ENCODE results near the gene RLBP1.

Gene RLBP1

DNA sequence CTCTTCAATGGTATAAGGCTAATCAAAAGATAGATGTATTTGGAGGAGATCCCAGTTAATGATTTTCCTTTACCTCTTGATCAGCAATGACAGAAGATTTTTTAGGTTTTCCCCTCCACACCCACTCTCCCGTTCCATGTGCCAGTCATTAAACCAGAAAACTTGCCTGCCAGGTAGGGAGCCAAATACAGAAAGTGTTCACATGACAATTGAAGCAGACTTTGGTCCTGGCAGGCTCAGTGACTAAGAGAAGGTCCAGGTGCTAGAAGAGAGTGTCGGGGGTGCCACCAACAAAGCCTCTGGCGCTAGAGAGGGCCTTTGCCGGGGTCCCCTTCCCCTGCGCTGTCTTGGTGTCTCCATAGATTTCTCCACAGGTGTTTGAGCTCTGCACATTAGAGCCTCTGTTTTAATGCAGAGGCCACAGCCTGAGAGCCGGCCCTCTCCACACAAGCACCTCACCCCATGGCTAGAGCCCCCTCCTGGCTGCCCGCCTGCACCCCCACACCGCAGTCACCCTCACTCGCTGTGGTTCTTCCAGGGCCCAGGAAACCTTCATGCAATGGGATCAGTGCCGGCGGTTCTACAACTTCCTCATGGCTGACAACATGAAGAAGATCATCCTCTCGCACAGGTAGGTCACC, 36.4 kb downstream of the RLBP1 start:
- DNase-seq (ENCODE audit: low read depth) = no peak
- H3K4me3 ChIP-seq (ENCODE audit: low read depth, low read length) = no peak overlapping the region

DNA sequence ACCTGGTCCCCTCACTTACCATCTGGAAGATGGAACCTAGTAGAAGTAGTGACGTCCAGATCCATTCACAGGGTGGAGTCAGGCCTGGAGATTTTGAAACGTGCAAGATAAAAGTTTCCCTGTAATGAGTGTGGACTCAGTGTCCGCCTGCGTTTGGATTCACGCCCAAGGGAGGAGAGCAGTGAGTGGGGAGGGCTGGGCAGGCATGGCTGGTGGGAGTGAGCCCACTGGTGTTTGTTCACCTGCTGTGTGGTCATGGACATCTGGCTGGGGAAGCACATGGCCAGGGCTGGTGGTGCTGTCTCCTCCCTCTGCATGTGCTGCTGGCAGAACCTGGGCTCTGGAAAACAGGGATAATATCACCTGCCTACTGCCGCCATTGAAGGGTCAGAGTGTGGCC, 37.0 kb downstream of the RLBP1 start:
- H3K4me3 ChIP-seq (ENCODE audit: low read depth, low read length) = no peak overlapping the region
- no peak for DNase-seq (ENCODE audit: low read depth)

DNA sequence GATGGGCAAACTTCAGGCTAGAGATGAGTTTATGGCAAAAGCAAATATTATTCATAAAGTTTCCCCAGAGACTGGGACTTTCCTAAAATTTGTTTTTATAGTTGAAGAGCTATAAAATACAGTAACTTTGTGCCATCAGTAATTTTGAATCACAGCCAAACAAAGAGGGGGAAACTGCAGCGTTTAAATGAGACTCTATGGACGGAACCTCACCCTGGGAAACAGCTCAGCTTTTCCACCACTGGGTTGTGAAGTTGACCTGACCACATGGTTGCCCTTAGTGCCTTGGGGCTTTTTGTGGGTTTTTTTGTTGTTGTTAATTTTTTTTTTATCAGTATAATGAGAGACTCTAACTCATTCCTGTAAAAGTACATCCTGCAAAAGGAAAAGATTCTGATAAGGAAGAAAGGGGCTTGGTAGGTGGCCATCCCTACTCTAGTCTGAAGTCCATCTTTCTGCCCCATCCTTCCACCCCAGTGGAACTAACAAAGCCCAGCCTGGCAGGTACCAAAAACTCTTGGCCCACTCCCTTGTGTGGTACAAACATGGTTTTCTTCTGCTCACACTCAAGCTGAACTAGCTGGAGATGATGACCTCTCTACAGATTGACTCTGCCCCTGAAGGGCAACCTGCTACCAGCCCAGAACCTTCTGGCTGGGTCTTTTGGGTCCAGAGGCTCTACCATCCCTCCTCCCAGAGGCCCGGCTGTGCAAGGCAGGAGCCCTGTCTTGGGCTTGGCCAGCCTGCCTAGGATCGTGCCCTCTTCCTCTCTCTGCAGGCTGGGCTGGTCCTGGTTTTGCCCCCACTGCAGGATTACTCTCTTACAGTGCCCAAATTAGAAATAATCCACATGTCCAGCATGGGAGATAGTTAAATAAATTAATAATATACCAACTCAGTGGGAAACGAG, 41.2 kb downstream of the RLBP1 start:
- DNase-seq (ENCODE audit: low read depth) = no peak
- no peak overlapping the region for H3K4me3 ChIP-seq (ENCODE audit: low read depth, low read length)

DNA sequence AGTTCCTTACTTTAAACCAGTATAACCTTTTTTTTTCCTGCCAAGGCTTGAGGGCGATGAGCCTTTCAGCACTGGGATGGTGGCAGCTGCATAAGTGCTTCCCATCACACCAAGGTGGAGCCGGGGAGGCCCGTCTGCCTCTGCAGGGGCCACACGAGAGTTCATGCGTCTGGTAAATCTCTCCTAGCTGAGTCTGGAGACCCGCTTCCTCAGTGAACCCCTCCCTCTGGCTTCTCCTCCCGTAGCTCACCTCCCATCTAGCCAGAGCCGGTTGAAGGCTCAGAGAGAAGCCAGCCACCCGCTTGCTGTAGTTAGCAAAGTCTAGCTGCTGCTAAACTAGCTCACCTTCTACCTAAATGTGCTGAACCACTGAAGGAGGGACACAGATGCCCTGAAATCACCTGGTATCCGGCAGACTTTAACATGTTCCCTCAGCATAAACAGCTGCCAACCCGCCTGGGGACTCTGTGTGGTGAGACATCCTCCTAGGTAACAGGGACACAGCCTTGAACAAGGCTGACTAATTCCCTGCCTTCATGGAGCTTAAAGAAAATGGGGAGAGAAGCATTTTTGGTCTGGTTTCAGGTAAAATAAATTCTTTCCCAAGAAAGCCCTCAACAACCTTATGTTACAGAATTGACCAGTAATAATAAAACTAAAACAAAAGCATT, 42.9 kb downstream of the RLBP1 start:
- no peak overlapping the region for H3K4me3 ChIP-seq (ENCODE audit: low read depth, low read length)
- DNase-seq (ENCODE audit: low read depth) = no peak

DNA sequence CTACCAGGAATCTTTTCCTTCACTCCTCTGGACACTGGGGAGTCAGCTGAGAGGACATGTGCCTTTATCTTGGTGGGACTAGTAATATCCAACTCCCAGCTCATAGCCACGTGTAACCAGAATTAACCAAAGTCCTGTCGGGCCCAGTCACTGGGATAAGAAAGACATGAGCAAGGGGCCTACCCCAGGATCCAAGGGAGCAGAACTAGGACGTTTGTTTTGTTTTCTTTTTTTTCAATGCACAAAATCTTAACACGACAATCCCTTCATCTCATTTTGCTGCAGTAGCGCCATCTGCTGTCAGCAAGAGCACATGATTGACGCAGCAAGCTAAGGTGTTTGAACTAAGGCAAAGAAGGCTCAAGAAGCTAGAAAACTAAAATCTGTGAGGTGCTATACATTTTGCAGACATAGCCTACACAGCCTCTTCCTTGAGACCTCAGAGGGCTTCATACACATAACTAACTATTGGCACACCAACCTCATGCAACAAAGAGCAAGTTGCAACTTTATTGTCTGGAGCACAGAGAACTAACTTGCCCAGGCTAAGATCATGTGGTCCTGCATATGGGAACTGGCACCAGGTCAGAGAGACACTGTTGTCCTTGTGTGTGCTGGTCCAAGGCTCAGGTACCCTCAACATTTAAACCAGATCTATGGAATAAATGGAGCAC, 43.6 kb downstream of the RLBP1 start:
- DNase-seq (ENCODE audit: low read depth) = peak; percentile 47
- no peak overlapping the region for H3K4me3 ChIP-seq (ENCODE audit: low read depth, low read length)

DNA sequence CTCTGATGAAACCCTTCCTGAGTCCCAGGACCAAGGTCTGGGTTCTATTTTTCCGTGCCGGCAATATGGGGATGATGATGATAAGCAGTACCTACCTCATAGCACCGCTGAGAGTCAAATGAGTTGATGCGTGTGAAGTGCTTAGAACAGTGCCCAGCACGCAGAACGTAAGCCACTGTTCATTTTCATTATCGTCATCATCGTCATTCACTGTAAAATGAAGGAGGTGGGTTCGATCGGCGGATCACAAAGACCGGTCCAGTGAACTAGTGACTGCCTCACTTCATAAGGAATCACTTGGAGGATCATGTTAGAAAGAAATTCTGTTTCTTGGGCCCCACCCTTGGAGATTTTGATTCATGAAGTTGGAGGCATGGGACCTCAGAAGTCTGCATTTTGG, 44.3 kb downstream of the RLBP1 start:
- DNase-seq (ENCODE audit: low read depth) = no peak
- no peak overlapping the region for H3K4me3 ChIP-seq (ENCODE audit: low read depth, low read length)

DNA sequence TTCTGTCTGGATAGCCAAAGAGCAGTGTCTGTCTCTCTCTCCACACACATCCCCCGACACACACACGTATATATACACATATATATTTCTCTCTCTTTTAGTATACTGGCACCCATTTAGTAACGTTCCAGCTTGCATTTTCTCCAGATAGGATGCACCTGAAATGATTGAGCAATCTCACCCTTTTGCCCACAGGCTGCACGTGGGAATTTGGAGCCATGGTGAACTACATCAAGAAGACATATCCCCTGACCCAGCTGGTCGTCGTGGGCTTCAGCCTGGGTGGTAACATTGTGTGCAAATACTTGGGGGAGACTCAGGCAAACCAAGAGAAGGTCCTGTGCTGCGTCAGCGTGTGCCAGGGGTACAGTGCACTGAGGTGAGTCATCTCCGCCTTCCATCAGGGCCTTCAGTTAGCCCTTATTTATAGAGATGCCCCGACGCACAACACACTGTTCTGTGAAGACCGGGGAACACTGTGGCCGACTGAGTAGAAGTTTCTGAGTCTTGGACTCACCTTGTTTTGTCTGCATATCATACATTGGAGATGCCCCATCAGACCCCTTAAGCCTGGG, 45.7 kb downstream of the RLBP1 start:
- H3K4me3 ChIP-seq (ENCODE audit: low read depth, low read length) = no peak overlapping the region
- no peak for DNase-seq (ENCODE audit: low read depth)

DNA sequence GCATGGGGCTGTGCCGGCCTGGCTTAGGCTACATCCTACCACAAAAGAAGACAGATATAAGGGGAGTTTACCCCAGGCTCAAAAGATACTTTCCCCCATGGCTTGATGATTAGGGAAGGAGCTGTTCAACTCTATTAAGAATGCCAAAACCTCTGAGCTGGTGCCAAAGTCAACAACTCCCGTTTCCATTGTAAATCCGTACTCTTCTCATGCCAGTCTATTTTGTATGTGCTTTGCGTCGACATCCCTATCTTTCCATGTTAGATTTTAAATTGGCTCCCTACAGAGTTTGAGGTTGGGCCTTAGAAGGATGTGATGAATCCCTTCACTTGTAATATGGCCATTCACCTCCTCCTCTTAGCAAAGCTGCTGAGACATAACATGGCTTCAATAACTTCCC, 46.9 kb downstream of the RLBP1 start:
- no peak for DNase-seq (ENCODE audit: low read depth)

DNA sequence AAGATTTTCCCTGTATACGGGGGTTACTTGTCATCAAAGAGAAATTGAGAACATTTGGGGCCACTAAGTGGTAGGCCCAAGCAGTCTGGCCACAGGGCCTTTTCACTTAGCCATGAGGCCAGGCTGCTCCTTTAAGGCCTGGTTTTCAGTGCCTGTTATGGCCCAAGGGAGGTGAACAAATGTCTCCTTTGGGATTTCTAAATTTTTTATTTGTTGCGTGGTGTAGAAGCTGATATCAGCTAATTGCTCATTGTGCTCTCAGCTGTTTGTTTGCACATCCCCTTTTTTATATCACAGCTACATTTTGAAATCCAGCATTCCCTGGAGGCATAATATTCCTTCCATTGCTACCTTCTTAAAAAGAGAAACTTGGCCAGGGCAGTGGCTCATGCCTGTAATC, 48.5 kb downstream of the RLBP1 start:
- no peak for DNase-seq (ENCODE audit: low read depth)

More for the DNA sequence above, 46.9 kb downstream of the RLBP1 start:
- H3K4me3 ChIP-seq (ENCODE audit: low read depth, low read length) = no peak overlapping the region

DNA sequence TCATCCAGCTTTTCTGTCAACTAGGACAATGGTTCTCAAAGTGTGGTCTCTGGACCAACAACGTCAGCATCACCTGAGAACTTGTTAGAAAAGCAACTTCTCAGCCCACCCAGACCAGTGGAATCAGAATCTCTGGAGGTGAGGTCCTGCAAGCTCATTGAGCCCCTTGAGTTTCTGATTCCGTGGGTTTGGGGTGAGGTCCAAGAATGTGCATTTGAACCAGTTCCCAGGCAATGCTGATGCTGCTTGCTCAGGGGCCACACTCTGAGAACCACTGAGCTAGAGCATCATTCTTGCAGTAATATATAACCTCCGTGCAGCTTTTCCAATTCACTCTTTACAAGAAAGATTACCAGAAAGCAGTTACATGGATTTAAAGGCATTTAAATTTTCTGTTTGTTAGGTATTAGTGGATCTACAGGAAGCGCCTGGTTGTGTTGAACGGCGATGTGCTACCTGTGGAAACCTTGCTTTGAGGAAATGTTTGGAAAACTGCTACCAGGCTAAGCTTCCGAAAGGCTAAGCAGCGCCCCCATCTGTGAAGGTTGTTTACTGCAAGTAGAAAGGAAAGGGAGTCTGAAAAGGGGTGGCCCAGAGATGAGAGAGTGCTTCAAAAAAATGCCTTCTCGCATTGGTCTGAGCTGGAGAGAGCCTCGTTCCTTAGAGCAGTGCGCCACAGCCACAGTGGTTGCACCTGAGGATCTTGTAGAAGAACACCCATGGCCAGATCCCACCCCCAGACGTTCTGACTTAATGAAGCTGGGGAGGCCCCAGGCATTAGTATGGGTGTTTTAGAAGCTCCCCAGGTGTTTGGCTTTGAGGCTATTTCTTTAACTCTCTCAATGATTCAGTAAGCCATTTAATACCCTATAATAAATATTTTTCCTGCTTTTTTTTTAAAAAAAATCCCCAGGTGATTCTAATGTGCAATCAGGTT, 50.0 kb downstream of the RLBP1 start:
- no peak for DNase-seq (ENCODE audit: low read depth)
- H3K4me3 ChIP-seq (ENCODE audit: low read depth, low read length) = no peak overlapping the region

More for the DNA sequence above, 48.5 kb downstream of the RLBP1 start:
- H3K4me3 ChIP-seq (ENCODE audit: low read depth, low read length) = no peak overlapping the region

DNA sequence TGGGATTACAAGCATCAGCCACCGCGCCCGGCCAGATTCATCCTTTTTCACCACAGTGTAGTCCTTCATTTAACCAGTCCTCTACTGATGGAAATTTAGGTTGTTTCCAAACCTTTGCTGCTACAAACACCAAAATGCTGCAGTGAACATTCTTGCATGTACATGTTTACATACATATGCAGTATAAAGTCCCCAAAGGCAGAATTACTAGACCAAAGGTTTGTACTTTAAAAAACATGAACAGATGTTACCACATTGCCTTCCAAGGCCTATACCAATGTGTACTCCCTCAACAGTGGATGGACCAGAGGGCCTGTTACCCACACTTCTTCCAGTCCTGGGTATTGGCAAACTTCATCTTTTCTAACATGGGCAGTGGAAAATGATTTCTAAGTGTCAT, 51.0 kb downstream of the RLBP1 start:
- DNase-seq (ENCODE audit: low read depth) = no peak
- H3K4me3 ChIP-seq (ENCODE audit: low read depth, low read length) = no peak overlapping the region

DNA sequence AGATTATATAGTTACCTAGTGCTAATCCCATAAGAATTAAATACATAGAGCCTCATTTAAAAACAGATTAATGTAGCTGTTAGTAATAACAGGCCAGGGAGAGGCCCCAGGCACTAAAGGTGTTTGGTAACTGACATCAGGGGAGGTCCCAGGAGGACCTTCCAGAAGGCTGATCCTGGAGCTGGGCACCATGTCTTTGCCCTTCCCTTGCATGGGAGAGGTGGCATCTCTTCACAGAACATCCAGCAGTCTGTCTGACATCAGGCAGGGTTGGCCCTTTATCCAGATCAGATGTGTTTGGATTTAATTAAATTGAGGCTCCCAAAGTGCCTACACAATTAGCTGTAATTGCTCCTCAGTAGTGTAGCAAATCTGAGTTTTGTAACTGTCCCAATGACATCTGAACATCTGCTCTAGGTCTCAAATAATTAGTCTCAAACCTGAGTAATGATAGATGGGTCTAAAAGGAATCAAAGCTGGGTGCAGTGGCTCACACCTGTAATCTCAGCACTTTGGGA, 53.0 kb downstream of the RLBP1 start:
- no peak for DNase-seq (ENCODE audit: low read depth)
- no peak overlapping the region for H3K4me3 ChIP-seq (ENCODE audit: low read depth, low read length)

DNA sequence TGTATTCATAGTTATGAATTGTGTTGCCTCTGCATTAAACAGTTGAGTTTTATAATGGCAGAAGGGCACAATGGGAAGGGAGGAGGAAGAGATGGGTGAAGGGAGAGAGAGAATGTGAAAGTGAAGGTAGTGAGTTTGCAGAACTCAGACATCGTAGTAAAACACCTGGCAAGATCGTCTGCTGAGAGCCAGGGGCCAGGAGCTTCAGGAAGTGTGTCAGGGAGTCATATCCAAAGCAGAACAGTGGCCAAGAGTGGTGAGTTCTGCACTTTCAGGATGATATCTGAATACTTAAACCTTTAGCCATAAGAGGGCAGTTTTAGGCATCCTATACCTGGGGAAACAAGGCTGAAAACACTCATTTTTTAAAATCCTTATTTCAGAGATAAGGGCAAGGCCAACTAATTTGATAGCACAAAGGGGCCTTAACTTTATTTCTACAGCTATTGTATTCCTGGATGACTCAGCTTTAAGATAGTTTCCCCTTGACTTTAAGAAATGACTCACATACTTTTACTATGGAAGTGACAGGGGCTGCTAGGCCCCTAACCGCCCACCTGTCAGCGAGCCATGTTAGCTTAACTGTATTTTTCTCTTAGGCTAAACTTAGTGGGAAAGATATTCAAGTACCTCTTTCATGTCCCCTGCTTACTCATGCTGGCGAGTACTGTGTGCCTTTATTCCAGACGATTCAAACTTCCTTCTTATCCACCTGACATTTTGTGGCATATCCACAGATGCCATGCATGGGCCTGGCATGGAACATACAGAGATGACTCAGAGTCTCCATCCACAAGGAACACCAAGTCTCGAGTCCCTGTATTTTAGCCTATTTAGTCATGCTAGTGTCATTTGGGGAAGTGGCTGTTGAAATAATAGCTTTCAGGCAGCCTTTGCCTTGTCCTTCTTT, 53.9 kb downstream of the RLBP1 start:
- H3K4me3 ChIP-seq (ENCODE audit: low read depth, low read length) = no peak overlapping the region

DNA sequence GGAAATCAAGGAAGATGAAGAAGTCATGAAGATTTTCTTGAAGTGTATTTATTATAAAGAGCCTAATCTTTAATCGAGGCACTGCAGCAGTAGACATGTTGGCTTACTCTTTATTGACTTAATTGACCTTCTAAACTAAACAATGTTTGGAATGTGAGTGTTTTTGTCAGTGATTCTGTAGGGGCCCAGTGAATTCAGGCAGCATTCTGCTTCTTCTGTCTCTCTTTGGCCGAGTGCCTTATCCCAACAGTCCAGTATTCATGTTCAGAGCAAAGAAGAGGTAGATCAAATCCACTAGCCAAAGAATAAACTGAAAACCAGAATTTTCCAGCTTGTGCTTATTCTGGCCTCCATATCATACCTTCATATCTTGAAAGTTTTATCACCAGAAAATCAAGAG, 55.7 kb downstream of the RLBP1 start:
- H3K4me3 ChIP-seq (ENCODE audit: low read depth, low read length) = no peak overlapping the region
- DNase-seq (ENCODE audit: low read depth) = no peak

More for the DNA sequence above, 53.9 kb downstream of the RLBP1 start:
- DNase-seq (ENCODE audit: low read depth) = peak; percentile 50

DNA sequence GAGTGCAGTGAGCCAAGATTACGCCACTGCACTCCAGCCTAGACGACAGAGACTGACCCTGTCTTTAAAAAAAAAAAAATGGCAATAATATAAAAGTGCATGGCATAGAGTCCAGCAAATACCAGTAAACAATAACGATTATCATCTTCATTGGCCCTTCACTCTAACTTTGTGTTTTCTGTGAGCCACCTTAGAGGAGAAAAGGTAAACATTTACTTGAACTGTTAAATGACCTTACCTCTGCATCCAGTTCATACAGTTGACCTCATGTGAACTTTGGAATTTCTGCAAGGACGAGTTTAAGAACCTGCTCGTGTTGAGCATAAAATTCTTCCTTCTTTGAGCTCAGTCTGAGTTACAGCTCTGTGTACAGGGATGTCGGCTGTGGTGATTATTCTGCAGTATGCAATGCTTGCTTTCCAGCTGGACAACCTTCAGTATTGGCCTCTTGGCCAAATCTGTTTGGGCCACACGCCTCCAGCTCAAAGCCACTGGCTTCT, 56.6 kb downstream of the RLBP1 start:
- no peak for DNase-seq (ENCODE audit: low read depth)
- H3K4me3 ChIP-seq (ENCODE audit: low read depth, low read length) = no peak overlapping the region

DNA sequence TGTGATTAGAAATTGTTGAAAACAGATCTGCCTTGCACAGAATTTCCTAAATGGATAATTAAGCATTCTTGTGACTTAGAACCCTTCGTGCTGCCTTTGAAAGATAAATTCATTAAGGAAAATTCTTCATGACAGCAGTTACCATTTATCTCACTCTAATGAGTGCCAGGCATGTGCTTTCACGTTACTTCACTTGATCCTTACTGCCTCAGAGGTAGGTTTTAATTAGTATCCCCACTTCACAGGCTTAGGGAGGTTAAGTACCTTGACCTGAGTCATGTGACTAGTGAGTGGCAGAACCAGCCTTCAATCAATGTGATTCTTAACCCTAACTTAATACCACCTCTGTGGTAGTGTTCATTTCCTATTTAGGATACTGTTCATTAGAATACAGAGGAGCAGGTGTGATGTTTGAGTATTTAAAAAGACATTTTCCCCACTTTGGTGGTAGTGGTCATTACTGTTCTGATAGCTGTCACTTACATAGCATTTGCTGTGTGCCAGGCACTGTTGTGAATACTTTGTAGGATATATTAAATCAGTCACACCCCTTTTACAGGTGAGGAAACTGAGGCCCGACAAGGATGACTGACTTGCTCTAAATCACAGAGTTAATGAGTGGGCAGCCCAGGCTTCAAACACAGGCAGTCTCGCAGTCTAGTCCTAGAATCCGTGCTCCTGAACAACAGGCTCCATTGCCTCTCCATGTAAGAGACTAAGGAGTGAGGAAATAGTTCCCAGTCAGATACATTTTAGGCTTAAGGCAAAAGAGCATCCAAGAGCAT, 57.9 kb downstream of the RLBP1 start:
- H3K4me3 ChIP-seq (ENCODE audit: low read depth, low read length) = no peak overlapping the region
- no peak for DNase-seq (ENCODE audit: low read depth)
